ENCODE measurements around the gene EPB41L4A.
A peak's percentile ranks its signal among the peaks of the same experiment; 100 is the strongest.
"Not testable (repeated sequence)": the region's sequence is repeated elsewhere in the genome, so short reads cannot be mapped to it uniquely, and the experiment has no call there.

EPB41L4A gene

DNA sequence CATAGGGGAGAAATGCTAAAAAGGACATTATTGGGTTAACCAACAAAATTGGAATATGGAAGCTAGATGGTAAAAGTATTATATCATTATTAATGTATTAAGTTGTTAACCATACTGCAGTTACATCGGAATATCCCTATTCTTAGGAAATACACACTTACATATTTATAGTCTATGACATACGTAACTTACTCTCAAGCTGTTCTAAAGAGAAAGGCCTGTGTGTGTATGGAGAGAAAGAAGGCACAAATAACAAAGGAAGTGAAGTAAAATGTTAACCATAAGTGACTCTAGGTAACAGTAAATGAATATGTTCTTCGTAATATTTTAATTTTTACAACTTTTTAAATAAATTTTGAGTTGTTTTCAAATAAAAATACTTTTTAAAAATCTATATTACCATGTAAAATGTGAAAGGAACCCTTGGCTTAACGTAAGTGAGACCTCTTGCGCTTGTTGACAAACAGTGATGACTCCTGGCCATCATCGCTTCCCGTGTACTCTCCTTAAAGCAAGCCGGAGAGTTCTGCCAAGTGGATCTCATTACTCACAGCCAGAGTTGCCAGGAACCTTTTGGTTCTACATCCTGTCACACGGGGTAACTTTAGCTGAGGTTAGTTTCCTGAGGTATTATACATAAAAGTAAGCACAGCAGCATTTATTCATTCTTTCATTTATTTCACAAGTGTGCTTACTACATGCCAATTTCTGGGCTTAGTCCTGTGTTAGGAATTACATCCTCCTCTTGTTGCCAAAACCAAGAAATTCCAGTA, 165.4 kb downstream of the EPB41L4A start:
- no peak for DNase-seq (ENCODE audit: low spot score)

DNA sequence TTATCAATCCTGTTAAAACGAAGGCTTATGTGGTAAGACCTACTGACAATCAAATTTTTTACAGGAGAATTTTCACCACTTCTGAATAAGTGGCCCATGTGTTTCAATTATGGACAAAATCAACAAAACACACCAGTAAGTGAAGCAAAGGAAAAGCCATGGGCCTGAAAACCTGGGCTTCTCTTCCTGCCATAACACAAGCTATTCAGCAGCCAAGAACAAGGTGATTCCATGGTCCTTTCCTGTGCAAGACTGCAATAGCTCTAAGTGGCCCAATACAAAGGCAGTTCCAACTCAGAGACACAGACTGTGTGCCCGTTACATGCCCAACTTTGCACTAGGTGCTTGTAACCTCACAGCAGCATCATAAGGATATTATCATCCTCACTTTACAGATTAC, 168.5 kb downstream of the EPB41L4A start:
- DNase-seq (ENCODE audit: low spot score) = no peak

DNA sequence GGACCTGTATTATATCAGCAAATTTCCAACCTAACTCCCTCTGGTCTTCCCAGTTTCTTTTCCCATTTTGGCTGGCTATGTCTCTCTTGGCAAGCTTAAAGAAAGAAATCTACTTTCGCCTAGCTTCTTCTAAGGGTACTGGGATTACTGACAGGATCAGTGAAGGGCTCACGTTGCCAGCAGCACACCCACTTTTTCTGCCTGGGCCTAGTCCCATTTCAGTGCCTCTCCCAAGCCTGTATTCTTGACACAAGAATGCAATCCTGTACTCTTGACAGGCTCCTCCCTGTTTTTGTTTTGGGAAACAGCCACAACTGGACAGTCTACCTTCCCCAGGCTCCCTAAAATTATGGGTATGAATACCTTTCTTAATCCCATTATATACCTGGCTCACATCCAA, 170.5 kb downstream of the EPB41L4A start:
- no peak for DNase-seq (ENCODE audit: low spot score)

DNA sequence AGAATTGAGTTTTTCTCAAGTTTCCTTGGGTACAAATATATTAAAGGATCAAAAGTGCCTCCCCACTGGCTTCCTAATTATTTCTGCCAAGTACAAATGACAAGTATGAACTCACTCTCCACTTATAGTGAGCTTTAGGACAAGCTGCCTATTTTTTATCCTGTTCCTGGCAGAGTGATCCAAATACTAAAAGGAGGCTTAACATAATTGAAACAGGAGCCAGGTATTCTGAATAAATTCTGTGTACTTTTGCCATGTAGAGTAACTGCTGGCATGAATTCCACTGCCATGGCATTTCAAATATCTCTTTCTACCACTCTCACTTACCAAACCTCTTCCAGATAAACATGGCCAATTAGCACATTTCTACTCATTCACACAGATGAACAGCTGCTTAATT, 171.1 kb downstream of the EPB41L4A start:
- DNase-seq (ENCODE audit: low spot score) = no peak

DNA sequence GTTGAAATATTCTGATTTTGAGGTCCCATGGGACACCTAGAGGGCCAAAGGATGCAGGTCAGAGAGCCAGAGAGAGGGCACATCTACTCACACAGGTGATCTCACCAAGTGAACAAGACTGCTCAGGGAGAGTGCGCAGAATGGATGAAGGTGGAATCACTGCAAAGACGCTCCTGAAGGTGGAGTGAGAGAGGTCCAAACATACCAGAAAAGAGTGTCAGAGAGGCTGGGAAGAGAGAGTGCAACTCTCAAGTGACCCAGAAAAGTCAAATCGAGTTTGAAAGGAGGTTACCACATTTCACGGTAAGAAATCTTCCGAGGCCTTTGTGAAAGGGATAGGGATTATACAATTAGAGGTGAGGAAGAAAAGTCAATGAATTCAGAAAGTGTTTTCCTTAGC, 173.4 kb downstream of the EPB41L4A start:
- no peak for DNase-seq (ENCODE audit: low spot score)

DNA sequence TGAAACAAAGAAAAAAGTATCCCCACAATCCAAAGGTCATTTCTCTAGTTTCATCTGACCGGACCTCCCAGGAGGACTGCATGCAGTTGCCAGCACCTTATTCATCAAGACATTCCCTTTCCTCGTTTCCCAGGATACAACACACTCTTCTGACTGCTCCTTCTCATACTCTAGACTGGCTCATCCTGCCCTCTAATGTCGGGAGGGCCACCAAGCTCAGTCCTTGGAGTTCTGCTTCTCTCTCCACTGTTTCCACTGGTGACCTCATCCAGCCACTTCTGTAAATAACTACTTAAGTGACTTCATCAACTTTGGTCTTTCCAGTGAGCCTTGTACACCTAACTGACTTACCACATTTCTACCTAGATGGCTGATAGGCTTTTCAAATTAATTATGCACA, 179.1 kb downstream of the EPB41L4A start:
- DNase-seq (ENCODE audit: low spot score) = no peak

DNA sequence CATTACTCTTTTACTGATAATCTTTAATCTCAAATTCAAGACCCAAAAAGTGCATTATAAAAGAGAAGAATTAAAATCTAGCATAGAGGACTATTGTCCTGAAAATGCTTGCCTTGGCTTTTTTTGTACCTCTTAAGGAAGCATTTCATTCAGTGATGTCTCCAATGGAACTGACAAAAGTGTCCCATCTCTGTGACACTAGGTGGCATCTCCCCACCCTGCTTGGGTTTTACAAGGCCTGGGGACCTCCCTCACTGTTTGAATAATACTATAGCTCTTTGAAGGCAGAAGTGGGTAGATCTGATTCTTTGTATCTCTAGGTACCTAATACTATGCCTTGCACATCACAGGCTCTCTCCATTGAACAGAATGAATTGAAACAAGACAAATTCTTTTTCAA, 180.6 kb downstream of the EPB41L4A start:
- DNase-seq (ENCODE audit: low spot score) = peak; percentile 32

DNA sequence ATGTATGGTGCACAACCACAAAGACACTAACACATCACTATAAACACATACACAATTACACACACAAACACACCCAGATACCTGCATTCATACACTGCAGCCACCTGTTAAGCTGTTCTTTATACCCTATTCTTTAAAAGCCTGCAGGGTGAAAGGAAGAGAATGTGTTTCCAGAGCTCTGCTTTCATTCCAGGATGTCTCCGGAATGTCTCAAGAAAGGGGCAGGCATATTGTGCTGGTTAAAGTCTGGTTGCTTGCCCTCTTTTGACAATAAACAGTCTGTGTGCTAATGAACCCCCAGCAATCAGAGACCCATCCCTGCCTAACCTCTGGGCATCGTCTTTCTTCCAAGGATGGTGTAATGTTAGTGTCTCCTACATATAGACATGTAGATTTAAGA, 181.6 kb downstream of the EPB41L4A start:
- no peak for DNase-seq (ENCODE audit: low spot score)

DNA sequence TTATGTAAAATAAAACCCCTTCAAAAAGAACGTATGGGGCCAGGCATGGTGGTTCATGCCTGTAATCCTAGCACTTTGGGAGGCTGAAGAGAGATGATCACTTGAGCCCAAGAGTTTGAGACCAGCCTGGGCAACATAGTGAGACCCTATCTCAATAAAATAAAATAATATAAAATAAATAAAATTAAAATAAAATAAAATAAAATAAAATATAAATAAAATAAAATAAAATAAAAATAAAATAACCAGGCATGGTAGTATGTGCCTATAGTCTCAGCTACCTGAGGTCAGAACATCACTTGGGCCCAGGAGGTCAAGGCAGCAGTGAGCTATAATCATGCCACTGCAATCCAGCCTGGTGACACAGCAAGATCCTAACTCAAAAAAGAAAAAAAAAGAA, 185.1 kb downstream of the EPB41L4A start:
- DNase-seq (ENCODE audit: low spot score) = no peak

DNA sequence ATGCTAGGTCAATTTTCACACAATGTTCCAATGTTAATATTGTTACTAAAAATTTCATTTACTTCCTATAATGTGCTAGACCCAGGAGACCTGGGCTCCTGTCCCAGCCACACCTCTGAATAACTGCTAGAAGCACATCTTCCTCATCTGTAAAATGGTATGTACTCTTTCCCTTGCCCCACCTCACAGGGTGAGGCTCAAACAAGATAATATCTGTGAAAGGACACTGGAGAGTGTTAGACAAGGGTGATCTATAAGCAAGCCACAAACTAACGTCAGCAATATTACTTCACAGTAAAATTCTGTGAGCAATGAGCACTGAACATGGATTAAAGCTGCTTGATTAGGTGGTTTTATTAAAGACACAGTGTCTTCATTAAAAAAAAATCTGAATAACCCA, 186.4 kb downstream of the EPB41L4A start:
- DNase-seq (ENCODE audit: low spot score) = no peak

DNA sequence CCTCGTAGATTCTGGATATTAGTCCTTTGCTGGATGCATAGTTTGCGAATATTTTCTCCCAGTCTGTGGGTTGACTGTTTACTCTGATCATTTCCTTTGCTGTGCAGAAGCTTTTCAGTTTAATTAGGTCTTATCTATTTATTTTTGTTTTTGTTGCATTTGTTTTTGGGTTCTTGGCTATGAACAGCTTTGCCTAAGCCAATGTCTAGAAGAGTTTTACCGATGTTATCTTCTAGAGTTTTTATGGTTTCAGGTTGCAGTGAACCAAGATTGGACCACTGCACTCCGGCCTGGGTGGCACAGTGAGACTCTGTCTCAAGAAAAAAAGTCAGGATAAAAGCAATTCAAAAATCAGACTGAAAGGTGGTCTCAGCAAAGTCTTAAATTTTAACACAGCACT, 188.5 kb downstream of the EPB41L4A start:
- DNase-seq (ENCODE audit: low spot score) = no peak

DNA sequence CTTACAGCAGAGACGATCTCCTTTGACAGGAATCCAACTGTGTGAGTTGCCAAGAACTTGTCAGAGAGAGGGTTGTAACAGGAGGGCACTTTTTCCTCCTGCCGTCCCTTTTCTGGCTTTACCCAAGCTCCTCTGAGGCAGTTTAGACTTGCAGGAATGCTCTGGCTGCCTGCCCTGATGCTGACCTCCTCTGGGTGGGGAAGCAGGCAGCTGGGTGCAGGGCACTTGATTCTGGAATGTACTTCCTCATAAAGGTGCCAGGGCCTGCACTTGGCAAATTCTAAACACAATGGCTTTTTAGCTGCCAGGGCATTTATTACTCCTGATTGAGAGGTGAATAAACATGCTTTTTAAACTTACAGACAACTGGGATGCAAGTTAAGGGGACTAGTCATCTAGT, 190.4 kb downstream of the EPB41L4A start:
- peak; percentile 36 for DNase-seq (ENCODE audit: low spot score)

DNA sequence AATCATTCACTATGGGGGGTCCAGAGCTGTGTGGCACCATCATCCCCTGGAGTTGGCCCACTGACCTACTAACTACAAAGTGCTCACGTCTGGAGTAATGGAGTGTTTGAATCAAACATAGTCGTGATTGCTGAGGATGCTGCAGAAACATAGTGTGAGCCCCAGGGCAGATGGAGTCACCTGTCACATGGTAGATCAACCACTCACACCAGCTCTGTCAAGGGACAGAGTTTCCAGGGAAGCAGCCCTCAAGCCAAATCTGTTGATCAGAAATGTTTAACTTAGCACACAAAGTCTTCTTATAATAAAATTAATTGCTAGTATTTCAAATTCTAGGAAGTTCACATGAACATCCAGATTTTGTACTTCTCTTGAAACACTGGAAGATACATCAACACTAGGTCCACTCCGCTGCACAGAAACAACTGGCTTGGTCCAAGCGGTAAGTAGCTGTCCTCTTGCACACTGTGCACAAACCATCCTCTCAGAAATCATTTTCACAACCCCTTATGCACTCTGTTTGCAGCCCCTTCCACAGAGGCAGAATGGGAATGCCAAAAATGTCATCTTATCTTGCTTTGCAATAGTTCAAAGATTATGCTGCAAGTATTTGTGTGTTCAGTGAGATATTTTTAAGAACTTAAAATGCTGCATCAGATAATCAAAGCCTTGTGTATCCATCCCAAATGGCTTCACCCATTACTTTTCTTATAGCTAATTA, 191.0 kb downstream of the EPB41L4A start:
- no peak for DNase-seq (ENCODE audit: low spot score)

DNA sequence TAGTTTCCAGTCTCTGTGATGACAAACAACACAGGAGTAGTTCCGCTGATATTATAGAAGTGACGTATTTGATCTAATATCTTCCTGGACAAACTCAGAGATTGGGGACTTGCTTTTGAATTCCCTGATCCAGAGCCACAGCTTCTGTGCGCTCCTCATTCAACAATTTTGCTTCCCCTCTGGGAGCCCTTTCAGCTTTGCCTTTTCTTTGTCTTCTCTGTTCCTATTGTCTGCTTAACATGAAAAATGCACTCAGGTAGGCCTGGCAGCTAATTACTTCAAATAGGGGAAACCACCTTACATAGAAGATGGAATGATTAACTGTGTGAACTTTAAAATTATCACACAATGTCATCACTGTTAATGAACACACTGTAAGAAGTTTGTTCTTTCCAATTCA, 192.9 kb downstream of the EPB41L4A start:
- DNase-seq (ENCODE audit: low spot score) = no peak

DNA sequence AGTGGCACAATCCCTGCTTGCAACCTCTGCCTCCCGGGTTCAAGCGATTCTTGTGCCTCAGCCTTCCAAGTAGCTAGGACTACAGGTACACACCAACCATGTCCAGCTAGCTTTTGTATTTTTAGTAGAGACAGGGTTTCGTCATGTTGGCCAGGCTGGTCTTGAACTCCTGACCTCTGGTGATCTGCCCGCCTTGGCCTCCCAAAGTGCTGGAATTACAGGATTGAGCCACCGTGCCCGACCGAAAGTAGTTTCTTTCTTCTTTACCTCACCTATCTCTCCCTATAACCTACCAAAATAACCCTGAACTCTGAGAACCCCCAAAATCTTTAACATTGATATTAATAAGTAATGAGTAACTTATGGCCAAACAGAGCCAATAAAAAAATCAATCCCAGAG, 196.1 kb downstream of the EPB41L4A start:
- DNase-seq (ENCODE audit: low spot score) = not testable (repeated sequence)

DNA sequence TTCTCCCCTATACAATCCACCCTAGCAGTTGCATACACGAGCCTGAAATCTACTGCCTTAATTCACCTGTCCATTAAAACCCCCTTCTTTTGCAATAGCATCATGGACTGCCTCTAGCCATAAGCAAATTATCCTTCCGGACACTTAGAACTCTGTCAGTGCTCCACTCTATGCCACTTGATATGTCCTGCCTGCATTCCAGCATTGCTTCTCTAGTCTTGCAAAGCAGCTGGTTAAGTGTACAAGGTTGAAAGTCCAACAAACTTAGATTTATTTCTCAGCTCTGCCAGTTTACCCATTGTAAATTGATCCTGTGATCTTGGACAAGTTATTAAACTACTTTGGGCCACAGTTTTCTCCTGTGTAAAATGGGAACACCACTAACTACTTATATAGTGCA, 197.9 kb downstream of the EPB41L4A start:
- DNase-seq (ENCODE audit: low spot score) = no peak

DNA sequence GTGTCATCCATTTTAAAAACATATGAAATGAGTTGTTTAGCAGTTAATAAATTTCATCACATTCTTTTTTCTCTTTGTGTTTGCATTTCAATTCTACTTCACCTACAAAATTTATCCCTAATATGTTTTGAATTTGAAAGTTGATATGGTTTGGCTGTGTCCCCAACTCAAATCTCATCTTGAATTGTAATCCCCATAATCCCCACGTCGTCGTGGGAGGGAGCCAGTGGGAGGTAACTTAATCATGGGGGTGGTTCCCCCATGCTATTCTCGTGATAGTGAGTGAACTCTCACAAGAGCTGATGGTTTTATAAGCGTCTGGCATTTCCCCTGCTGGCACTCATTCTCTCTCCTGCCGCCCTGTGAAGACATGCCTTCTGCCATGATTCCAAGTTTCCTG, 200.1 kb downstream of the EPB41L4A start:
- DNase-seq (ENCODE audit: low spot score) = no peak

DNA sequence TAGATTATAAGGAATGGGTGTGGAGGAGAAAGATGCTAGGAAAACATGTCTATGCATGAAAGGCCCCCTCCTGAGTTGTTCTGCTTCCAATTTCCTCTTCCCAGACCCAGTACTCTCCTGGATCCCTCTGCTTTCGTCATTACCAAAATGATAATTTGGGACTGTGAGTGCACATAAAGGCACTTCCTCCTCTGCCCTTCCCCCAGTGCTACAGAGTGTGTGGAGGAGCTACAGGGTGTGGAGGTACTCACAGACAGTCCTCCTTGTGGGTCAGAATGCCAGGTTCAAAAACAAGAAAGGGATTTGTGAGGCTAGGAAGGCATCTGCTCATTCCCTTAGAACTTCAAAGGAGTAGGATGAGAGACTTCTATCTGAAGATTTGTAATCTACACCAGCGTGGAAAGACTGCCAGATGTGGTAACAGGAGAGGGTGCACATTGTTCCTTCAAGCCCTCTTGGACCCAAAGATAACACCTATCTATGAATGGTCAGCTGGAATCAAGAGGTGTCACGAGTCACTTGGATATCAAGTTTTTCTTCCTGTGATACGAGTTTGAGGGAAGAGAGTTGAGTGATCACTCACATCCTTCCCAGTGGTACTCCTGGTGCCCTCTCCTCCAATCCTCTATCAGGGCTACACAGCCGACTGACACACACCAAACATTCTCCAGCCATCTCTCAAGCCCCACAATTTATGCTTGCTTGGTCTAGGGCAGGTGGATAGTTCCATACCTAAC, 201.1 kb downstream of the EPB41L4A start:
- DNase-seq (ENCODE audit: low spot score) = no peak

DNA sequence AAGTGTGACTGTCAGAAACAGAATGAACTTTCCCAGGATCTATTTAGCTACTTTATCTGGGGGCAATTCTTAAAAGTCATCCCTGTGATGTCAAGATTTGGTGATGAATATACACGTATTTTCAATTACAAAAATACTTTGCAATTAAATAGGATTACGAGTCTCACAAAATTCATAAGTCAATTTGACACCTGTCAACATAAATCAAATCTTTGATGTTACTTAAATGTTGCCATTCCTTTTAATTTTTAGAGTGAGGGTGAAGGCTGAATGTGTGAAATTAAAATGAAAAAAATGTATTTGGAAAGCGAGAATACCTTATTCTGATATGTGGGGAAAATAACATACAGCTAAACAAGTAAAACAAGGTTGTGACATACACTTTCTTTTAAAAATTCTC, 202.9 kb downstream of the EPB41L4A start:
- DNase-seq (ENCODE audit: low spot score) = no peak

DNA sequence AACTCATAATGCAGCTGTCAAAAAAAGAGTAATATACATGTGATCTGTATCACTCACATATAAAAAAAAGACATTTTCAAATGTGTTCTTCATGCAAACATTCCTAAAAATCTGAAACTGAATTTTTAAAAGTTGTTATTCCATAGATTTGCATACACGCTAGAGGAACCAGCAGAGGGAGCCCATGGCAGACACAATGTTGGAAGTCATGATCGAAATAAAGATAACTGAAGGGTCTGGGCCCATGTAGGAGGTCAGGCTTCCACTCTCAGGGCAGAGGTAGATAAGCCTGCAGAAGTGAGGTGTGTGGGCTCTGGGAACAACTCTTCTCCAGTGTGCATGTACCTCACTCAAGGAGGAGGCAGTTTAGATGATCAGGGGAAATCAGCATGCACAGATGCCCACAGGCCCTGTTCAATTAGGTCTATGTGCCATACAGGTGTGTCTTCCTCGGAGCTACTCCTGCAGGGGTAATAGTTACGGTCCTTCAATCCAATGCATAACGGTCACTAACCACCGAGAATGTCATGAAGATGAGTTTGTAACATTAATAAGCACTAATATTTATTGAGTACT, 208.6 kb downstream of the EPB41L4A start:
- peak; percentile 55 for DNase-seq (ENCODE audit: low spot score)

DNA sequence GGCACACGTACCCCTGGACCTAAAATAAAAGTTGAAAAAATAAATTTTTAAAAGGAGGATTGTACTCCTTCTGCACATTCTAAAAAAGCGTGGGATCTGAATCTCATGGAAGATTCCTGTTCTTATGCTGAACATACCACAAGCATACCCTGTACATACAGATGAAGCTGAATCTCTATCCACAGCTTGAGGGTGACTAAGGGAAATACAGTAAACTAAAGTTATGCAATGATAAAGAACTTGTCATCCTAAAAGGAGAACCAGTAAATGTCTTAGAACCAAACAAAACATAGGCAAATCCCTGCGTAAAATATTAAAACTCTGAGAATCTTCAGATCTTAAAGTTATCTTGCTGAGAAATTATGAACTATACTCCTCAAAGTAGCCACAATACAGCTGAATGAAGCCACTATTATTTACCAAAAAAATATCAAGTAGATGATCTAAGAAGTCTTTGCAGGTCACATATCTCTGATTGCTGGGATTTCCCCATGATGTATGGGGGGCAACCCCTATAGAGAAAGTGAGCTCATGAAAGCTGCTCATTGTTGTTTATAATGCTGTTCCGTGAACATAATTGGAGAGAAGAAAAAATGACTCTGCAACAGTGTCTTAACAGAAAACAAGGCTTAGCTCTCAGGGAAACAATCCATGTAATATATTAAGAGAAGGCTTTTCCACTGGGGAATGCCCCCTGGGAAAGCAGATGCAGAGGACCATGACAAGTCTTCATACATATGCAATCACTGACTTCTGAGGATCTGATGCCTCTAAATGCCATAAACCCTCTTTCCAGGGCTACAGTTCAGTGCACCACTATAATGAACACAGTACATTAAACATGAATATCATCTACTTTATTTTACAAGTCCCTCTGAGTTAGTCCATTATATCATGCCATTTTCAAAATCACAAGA, 210.1 kb downstream of the EPB41L4A start:
- DNase-seq (ENCODE audit: low spot score) = no peak

DNA sequence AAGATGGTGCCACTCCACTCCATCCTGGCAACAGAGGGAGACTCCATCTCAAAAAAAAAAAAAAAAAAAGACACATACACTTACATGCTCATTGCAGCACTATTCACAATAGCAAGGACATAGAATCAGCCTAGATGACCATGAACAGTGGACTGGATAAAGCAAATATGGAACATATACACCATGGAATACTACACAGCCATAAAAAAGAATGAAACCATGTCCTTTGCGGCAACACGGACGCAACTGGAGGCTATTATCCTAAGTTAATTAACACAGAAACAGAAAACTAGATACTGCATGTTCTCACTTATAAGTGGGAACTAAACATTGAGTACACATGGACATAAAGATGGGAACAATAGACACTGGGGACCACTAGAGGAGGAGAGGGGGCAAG, 210.9 kb downstream of the EPB41L4A start:
- DNase-seq (ENCODE audit: low spot score) = not testable (repeated sequence)
